ENCODE data around the gene CPNE4.
"Not testable (repeated sequence)": the region's sequence is repeated elsewhere in the genome, so short reads cannot be mapped to it uniquely, and the experiment has no call there.

The CPNE4 gene

GRCh38 chr3:132016061-132017041 lies 18.5 kb downstream of the CPNE4 start:
- DNase-seq (ENCODE audit: low read depth), result no peak

GRCh38 chr3:132014105-132014504 lies 20.7 kb downstream of the CPNE4 start:
- no peak for DNase-seq (ENCODE audit: low read depth)

- no peak for DNase-seq (ENCODE audit: low read depth)
These were observed 25.6 kb downstream of the CPNE4 start for GRCh38 chr3:132009241-132009640.

- no peak for DNase-seq (ENCODE audit: low read depth)
These were observed 26.0 kb downstream of the CPNE4 start for GRCh38 chr3:132008837-132009236.

GRCh38 chr3:132007617-132008016 lies 27.2 kb downstream of the CPNE4 start:
- no peak for DNase-seq (ENCODE audit: low read depth)

DNA sequence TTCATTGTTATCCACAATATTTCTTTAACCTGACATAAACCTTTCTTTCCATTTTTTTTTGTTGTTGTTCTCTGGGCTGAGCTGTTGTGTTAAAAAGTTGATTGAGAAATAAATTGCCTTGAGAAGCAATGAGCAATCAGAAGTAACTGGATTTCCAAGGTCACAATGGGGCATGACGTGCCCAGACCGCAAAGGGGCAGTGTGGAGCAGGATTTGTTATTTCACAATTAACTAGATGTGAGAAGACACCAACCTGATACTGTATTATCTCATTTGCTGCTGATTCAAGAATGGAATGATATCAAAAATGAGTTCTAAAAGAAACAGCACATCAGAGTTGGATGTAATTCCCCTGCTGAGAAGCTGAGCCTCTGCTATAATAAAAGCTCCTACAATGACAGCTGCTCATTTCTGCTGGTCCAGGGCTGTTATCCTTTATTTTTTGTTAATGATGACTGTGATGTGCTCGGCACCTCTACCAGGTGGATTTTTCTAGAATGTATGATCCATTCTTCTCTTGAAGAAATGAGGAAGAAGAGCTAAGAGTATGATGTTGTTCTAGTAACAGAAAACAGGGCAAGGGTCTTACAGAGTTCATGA lies 28.1 kb downstream of the CPNE4 start:
- no peak for DNase-seq (ENCODE audit: low read depth)

- no peak for DNase-seq (ENCODE audit: low read depth)
These were observed 30.2 kb downstream of the CPNE4 start for GRCh38 chr3:132004571-132004970.

- no peak for DNase-seq (ENCODE audit: low read depth)
These were observed 31.1 kb downstream of the CPNE4 start for GRCh38 chr3:132003685-132004084.

GRCh38 chr3:132001999-132002398 lies 32.8 kb downstream of the CPNE4 start:
- DNase-seq (ENCODE audit: low read depth), result no peak

DNA sequence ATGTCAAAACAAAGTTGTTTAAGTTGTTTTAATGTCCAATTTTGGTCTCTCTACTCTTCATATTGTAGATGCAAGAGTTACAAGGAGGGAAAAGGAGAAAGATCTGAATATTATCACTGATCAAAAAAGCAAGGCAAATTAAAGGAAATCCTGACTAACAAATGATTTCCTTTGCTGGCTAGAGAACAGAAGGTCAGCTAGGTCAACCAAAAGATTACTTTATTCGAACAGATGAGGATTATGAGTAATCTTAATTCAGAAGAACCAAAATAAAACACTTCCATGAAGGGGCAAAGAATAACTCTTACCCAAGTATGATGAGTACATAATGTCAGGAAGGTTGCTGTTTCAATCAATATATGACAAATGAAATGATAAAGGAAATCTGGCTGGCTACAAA lies 33.8 kb downstream of the CPNE4 start:
- DNase-seq (ENCODE audit: low read depth), result no peak

DNA sequence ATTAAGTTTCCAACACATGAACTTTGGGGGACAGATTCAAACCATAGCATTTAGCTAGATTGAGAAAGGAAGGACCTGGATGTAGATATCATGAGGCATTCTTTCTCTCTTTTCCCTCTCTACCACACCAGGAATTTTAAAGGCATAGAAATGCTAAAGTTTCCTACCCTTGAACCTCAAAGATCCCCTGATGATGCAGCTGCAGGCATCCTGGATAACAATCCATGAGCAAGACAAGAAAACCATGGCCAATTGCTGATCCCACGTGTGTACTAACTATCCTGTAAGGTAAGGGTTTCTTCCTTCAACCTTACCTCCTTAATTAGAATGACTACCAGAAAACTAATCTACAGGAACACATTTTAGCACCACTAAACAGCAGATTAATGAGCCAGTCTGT lies 36.8 kb downstream of the CPNE4 start:
- no peak for DNase-seq (ENCODE audit: low read depth)

GRCh38 chr3:131995891-131996290 lies 38.9 kb downstream of the CPNE4 start:
- no peak for DNase-seq (ENCODE audit: low read depth)

DNA sequence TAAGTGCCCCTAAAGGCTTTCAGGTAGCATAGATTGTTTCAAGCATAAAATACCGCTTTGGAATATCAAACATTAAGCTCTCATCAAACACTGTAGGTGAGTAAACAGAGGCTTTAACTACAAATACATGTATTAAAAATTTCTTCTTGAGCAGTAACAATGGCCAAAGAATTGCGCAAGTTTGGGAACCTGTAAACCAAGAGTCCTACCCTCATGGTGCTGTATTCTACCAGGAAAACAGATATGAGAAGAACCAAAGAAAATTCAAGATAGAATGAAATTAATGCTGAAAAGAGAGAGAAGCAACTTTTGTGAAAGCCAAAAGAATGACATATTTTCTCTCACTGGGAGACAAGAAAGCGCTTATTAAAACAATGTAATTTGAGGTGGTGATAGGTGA lies 45.5 kb downstream of the CPNE4 start:
- no peak for DNase-seq (ENCODE audit: low read depth)

GRCh38 chr3:131988209-131988608 lies 46.6 kb downstream of the CPNE4 start:
- no peak for DNase-seq (ENCODE audit: low read depth)

- no peak for DNase-seq (ENCODE audit: low read depth)
These were observed 51.1 kb downstream of the CPNE4 start for GRCh38 chr3:131983689-131984088.

GRCh38 chr3:131981323-131981722 lies 53.5 kb downstream of the CPNE4 start:
- no peak for DNase-seq (ENCODE audit: low read depth)

GRCh38 chr3:131976448-131976847 lies 58.4 kb downstream of the CPNE4 start:
- no peak for DNase-seq (ENCODE audit: low read depth)

- no peak for DNase-seq (ENCODE audit: low read depth)
These were observed 59.8 kb downstream of the CPNE4 start for GRCh38 chr3:131975047-131975446.

- no peak for DNase-seq (ENCODE audit: low read depth)
These were observed 61.1 kb downstream of the CPNE4 start for GRCh38 chr3:131973731-131974130.

GRCh38 chr3:131972550-131972949 lies 62.3 kb downstream of the CPNE4 start:
- DNase-seq (ENCODE audit: low read depth), result no peak

- DNase-seq (ENCODE audit: low read depth), result no peak
These were observed 62.7 kb downstream of the CPNE4 start for GRCh38 chr3:131972091-131972490.

- DNase-seq (ENCODE audit: low read depth), result not testable (repeated sequence)
These were observed 71.4 kb downstream of the CPNE4 start for GRCh38 chr3:131963442-131963841.

DNA sequence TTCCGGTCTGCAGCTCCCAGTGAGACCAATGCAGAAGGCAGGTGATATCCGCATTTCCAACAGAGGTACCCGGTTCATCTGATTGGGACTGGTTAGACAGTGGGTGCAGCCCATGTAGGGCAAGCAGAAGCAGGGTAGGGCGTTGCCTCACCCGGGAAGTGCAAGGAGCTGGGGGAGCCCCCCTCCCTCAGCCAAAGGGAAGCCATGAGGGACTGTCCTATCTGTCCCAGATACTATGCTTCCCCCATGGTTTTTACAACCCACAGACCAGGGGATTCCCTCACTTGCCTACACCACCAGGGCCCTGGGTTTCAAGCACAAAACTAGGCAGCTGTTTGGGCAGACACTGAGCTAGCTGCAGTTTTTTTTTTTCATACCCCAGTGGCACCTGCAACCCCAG lies 71.8 kb downstream of the CPNE4 start:
- no peak for DNase-seq (ENCODE audit: low read depth)

Measured in T-helper 22 cell (primary cell).